Peyer's patch (tissue), 4 donors: Measurements from ENCODE around the gene LFNG.

Experiments used
- CTCF ChIP-seq, 6 experiments: fragments of 450-650 bp in 4 of 6; fragments of 200-600 bp in 2 of 6; sonication (generic) in 1 of 6; IDR thresholded peaks; one replicate each; pipeline ENCODE4 v1.5.1; 2017 to 2019; ENCODE audit warnings: antibody characterized with exemption in 6 of 6, mild to moderate bottlenecking in 3 of 6, moderate library complexity in 1 of 6
- POLR2A ChIP-seq, 2 donors: fragments of 450-650 bp; IDR thresholded peaks; one replicate each; pipeline ENCODE4 v1.5.1; 2017; ENCODE audit warnings: antibody characterized with exemption in 2 of 2, mild to moderate bottlenecking in 2 of 2, moderate library complexity in 2 of 2

DNA sequence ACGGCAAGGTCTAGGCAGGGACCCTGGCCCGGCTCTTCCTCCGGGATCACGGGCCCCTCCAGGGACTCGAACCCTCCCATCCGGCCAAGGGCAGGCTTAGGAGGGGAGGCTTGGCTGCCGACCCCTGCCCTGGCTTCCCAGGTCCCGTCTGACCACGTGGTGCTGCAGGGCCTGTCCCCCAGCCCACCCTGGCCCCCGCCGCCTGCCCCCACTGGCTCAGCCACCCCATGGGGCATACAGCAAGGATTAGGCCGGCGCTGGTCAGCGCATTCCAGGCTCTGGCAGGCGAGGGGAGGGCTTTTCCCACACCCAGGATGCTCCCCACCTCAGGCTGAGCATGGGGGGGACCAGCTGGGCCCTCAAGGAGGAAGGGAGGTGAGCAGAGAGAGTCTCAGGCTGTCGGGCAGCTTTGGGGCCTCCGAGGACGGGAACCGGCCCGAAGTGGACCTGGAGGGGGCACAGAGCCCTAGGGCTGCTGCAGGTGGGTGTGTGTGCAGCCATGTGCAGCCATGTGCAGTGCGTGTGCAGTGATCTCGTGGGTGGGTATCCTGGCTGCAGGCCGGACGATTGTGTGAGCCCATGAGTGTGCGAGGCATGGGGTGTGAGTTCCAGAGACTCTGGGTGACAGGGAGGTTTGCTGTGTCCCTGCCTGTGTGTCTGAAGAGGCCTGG is 42.7 kb upstream of the LFNG start:
- TF ChIP-seq CTCF (IDR thresholded peaks at IDR 0.05) (no peak), POLR2A (IDR thresholded peaks at IDR 0.05) (no peak)
